ENCODE measurements around the gene FBN2.

Gene FBN2

DNA sequence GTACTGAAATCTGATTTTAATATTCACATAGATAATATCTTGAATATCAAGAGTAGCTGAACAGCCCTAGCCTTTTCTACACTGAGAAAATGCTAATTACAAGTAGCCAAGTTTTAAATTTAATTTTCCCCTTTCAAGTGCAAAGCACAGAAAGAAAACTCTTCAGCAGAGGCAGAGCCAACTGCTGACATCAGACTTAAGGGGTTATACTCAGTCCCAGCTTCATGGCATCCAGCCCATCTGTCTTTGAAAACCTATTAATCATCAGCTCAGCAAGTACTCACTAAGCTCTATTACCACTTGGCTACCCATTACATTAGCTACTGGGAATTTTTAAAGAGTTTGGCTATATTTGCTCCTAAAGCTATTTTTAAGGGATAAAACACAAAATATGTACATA lies 234.0 kb downstream of the FBN2 start:
- Histone ChIP-seq H3K36me3 (ENCODE audit: control insufficient read depth in 4 of 4, insufficient read depth in 4 of 4, low read length in 3 of 4) (no peaks in the 10 kb centered on the region), H3K27me3 (replicated peaks in 2 of 5; ENCODE audit: control insufficient read depth in 4 of 5, insufficient read depth in 5 of 5, low read length in 4 of 5) (no peaks in the 10 kb centered on the region), H3K4me1 (ENCODE audit: control extremely low read depth in 1 of 4, control insufficient read depth in 4 of 4, insufficient read depth in 4 of 4, low read length in 3 of 4) (no peaks in the 10 kb centered on the region), H3K9me3 (ENCODE audit: control extremely low read depth in 1 of 5, control insufficient read depth in 4 of 5, insufficient read depth in 2 of 5, low read depth in 1 of 5, low read length in 4 of 5) (no peaks in the 10 kb centered on the region), H3K27ac (ENCODE audit: insufficient read depth in 1 of 2, low read depth in 1 of 2, low read length in 2 of 2, poor library complexity in 1 of 2, severe bottlenecking in 2 of 2) (no peak overlapping the region), H3K4me3 (ENCODE audit: control insufficient read depth in 1 of 7, extremely low read depth in 1 of 7, insufficient read depth in 4 of 7, low read depth in 2 of 7, low read length in 6 of 7) (no peak overlapping the region)
- POLR2A ChIA-PET: no interaction called here
- CTCF ChIA-PET: no interaction called here
- no peak for DNase-seq

GRCh38 chr5:128303593-128303992 lies 234.5 kb downstream of the FBN2 start:
- H3K9me3 ChIP-seq (ENCODE audit: control extremely low read depth in 1 of 5, control insufficient read depth in 4 of 5, insufficient read depth in 2 of 5, low read depth in 1 of 5, low read length in 4 of 5): no peaks in the 10 kb centered on the region

GRCh38 chr5:128300181-128300580 lies 237.9 kb downstream of the FBN2 start:
- H3K4me3 ChIP-seq (ENCODE audit: control insufficient read depth in 1 of 7, extremely low read depth in 1 of 7, insufficient read depth in 4 of 7, low read depth in 2 of 7, low read length in 6 of 7): no peak overlapping the region
- no peaks in the 10 kb centered on the region for H3K36me3 ChIP-seq (ENCODE audit: control insufficient read depth in 4 of 4, insufficient read depth in 4 of 4, low read length in 3 of 4)
- no peaks in the 10 kb centered on the region for H3K4me1 ChIP-seq (ENCODE audit: control extremely low read depth in 1 of 4, control insufficient read depth in 4 of 4, insufficient read depth in 4 of 4, low read length in 3 of 4)
- H3K27ac ChIP-seq (ENCODE audit: insufficient read depth in 1 of 2, low read depth in 1 of 2, low read length in 2 of 2, poor library complexity in 1 of 2, severe bottlenecking in 2 of 2): no peak overlapping the region
- no peaks in the 10 kb centered on the region for H3K27me3 ChIP-seq (replicated peaks in 2 of 5; ENCODE audit: control insufficient read depth in 4 of 5, insufficient read depth in 5 of 5, low read length in 4 of 5)
- DNase-seq: no peak
- 84% methylated on average over 3 of the region's 4 CpGs for WGBS (ENCODE audit: insufficient coverage)
- no peaks in the 10 kb centered on the region for H3K9me3 ChIP-seq (ENCODE audit: control extremely low read depth in 1 of 5, control insufficient read depth in 4 of 5, insufficient read depth in 2 of 5, low read depth in 1 of 5, low read length in 4 of 5)
- POLR2A ChIA-PET: no interaction called here
- CTCF ChIA-PET: no interaction called here

More at GRCh38 chr5:128303593-128303992, 234.5 kb downstream of the FBN2 start:
- no peak overlapping the region for H3K27ac ChIP-seq (ENCODE audit: insufficient read depth in 1 of 2, low read depth in 1 of 2, low read length in 2 of 2, poor library complexity in 1 of 2, severe bottlenecking in 2 of 2)
- no peaks in the 10 kb centered on the region for H3K4me1 ChIP-seq (ENCODE audit: control extremely low read depth in 1 of 4, control insufficient read depth in 4 of 4, insufficient read depth in 4 of 4, low read length in 3 of 4)
- H3K27me3 ChIP-seq (replicated peaks in 2 of 5; ENCODE audit: control insufficient read depth in 4 of 5, insufficient read depth in 5 of 5, low read length in 4 of 5): no peaks in the 10 kb centered on the region
- H3K4me3 ChIP-seq (ENCODE audit: control insufficient read depth in 1 of 7, extremely low read depth in 1 of 7, insufficient read depth in 4 of 7, low read depth in 2 of 7, low read length in 6 of 7): no peak overlapping the region
- WGBS (ENCODE audit: insufficient coverage): no CpG with 5 or more reads among the region's 1 CpG
- POLR2A ChIA-PET: no interaction called here
- CTCF ChIA-PET: no interaction called here
- DNase-seq: no peak
- no peaks in the 10 kb centered on the region for H3K36me3 ChIP-seq (ENCODE audit: control insufficient read depth in 4 of 4, insufficient read depth in 4 of 4, low read length in 3 of 4)

DNA sequence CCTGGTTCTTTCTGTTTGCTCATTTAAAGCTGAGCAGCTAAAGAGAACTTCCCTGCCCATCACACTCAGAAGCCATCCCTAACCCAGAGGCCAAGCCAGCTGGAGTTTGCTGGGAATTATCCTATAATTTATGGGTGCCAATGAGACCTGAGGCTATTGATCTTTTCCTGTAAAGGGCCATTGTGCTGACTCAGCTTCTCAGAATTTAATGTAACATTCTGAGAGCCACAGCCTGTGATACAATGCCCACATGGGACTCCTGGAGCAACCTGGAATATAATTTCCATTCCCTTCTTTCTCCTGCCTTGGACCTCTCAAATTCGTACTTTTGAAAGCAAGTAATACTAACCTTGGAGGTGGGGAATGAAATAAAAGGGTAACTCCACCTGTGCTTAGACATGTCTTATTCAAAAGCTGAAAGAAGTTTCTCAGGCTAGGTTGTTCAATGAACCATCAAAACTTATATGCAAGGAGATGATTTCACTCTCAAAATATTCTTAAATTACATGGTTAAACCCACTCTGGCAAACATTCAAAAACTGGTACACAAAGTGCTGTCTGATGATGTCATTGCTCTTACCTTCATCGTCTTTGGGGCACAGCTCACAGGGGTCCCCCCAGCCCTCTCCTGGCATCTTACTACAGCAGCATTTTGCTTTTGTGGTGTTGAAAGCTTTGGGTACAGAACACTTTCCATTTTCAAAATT lies 247.7 kb downstream of the FBN2 start:
- ChIA-PET CTCF (no interaction called here), POLR2A (no interaction called here)
- Histone ChIP-seq H3K27ac (ENCODE audit: insufficient read depth in 1 of 2, low read depth in 1 of 2, low read length in 2 of 2, poor library complexity in 1 of 2, severe bottlenecking in 2 of 2) (no peak overlapping the region), H3K36me3 (ENCODE audit: control insufficient read depth in 4 of 4, insufficient read depth in 4 of 4, low read length in 3 of 4) (no peaks in the 10 kb centered on the region), H3K27me3 (replicated peaks in 2 of 5; ENCODE audit: control insufficient read depth in 4 of 5, insufficient read depth in 5 of 5, low read length in 4 of 5) (peaks cover 0 to 2% (median 0%) of the 10 kb centered on the region in 5 experiments), H3K9me3 (ENCODE audit: control extremely low read depth in 1 of 5, control insufficient read depth in 4 of 5, insufficient read depth in 2 of 5, low read depth in 1 of 5, low read length in 4 of 5) (no peaks in the 10 kb centered on the region), H3K4me3 (ENCODE audit: control insufficient read depth in 1 of 7, extremely low read depth in 1 of 7, insufficient read depth in 4 of 7, low read depth in 2 of 7, low read length in 6 of 7) (no peak overlapping the region), H3K4me1 (ENCODE audit: control extremely low read depth in 1 of 4, control insufficient read depth in 4 of 4, insufficient read depth in 4 of 4, low read length in 3 of 4) (no peaks in the 10 kb centered on the region)
- no peak for DNase-seq
- WGBS (ENCODE audit: insufficient coverage): 100% methylated on average over 1 of the region's 2 CpGs

DNA sequence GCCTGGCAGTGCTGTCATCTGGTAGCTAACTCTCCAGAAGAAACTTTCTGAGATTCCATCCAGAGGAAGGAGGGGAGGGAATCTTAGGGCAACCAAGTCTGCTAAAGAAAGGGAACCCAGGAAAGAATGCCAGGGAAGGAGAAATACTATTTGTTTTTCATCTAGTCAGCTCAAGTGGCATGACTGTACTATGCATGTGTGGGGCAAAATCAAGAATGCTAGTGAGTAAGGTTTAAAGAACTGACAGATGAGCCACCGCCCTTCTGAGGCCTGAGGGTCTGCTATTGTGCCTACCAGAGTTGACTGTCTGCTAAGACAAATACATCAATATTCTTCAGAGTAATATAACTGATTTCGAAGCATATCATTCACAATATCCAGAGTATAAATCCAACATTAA lies 250.3 kb downstream of the FBN2 start:
- no peaks in the 10 kb centered on the region for H3K9me3 ChIP-seq (ENCODE audit: control extremely low read depth in 1 of 5, control insufficient read depth in 4 of 5, insufficient read depth in 2 of 5, low read depth in 1 of 5, low read length in 4 of 5)
- peaks cover 0 to 2% (median 0%) of the 10 kb centered on the region in 5 experiments for H3K27me3 ChIP-seq (replicated peaks in 2 of 5; ENCODE audit: control insufficient read depth in 4 of 5, insufficient read depth in 5 of 5, low read length in 4 of 5)
- POLR2A ChIA-PET: no interaction called here
- no peaks in the 10 kb centered on the region for H3K4me1 ChIP-seq (ENCODE audit: control extremely low read depth in 1 of 4, control insufficient read depth in 4 of 4, insufficient read depth in 4 of 4, low read length in 3 of 4)
- H3K36me3 ChIP-seq (ENCODE audit: control insufficient read depth in 4 of 4, insufficient read depth in 4 of 4, low read length in 3 of 4): no peaks in the 10 kb centered on the region
- DNase-seq: no peak
- no peak overlapping the region for H3K27ac ChIP-seq (ENCODE audit: insufficient read depth in 1 of 2, low read depth in 1 of 2, low read length in 2 of 2, poor library complexity in 1 of 2, severe bottlenecking in 2 of 2)
- WGBS (ENCODE audit: insufficient coverage): 100% methylated on average over 1 of the region's 2 CpGs
- CTCF ChIA-PET: no interaction called here
- H3K4me3 ChIP-seq (ENCODE audit: control insufficient read depth in 1 of 7, extremely low read depth in 1 of 7, insufficient read depth in 4 of 7, low read depth in 2 of 7, low read length in 6 of 7): no peak overlapping the region

GRCh38 chr5:128284236-128284635 lies 253.8 kb downstream of the FBN2 start:
- no peak overlapping the region for H3K4me3 ChIP-seq (ENCODE audit: control insufficient read depth in 1 of 7, extremely low read depth in 1 of 7, insufficient read depth in 4 of 7, low read depth in 2 of 7, low read length in 6 of 7)
- WGBS (ENCODE audit: insufficient coverage): 100% methylated on average over 2 of the region's 2 CpGs
- H3K36me3 ChIP-seq (ENCODE audit: control insufficient read depth in 4 of 4, insufficient read depth in 4 of 4, low read length in 3 of 4): no peaks in the 10 kb centered on the region
- no peaks in the 10 kb centered on the region for H3K27me3 ChIP-seq (replicated peaks in 2 of 5; ENCODE audit: control insufficient read depth in 4 of 5, insufficient read depth in 5 of 5, low read length in 4 of 5)
- ChIA-PET POLR2A (no interaction called here), CTCF (no interaction called here)
- H3K9me3 ChIP-seq (ENCODE audit: control extremely low read depth in 1 of 5, control insufficient read depth in 4 of 5, insufficient read depth in 2 of 5, low read depth in 1 of 5, low read length in 4 of 5): no peaks in the 10 kb centered on the region
- H3K27ac ChIP-seq (ENCODE audit: insufficient read depth in 1 of 2, low read depth in 1 of 2, low read length in 2 of 2, poor library complexity in 1 of 2, severe bottlenecking in 2 of 2): no peak overlapping the region
- no peak for DNase-seq
- H3K4me1 ChIP-seq (ENCODE audit: control extremely low read depth in 1 of 4, control insufficient read depth in 4 of 4, insufficient read depth in 4 of 4, low read length in 3 of 4): no peaks in the 10 kb centered on the region

- CTCF ChIA-PET: no interaction called here
- no CpG with 5 or more reads among the region's 2 CpGs for WGBS (ENCODE audit: insufficient coverage)
- no peak for DNase-seq
- H3K4me1 ChIP-seq (ENCODE audit: control extremely low read depth in 1 of 4, control insufficient read depth in 4 of 4, insufficient read depth in 4 of 4, low read length in 3 of 4): no peaks in the 10 kb centered on the region
- no peaks in the 10 kb centered on the region for H3K27me3 ChIP-seq (replicated peaks in 2 of 5; ENCODE audit: control insufficient read depth in 4 of 5, insufficient read depth in 5 of 5, low read length in 4 of 5)
- H3K36me3 ChIP-seq (ENCODE audit: control insufficient read depth in 4 of 4, insufficient read depth in 4 of 4, low read length in 3 of 4): no peaks in the 10 kb centered on the region
- no peak overlapping the region for H3K4me3 ChIP-seq (ENCODE audit: control insufficient read depth in 1 of 7, extremely low read depth in 1 of 7, insufficient read depth in 4 of 7, low read depth in 2 of 7, low read length in 6 of 7)
- no peak overlapping the region for H3K27ac ChIP-seq (ENCODE audit: insufficient read depth in 1 of 2, low read depth in 1 of 2, low read length in 2 of 2, poor library complexity in 1 of 2, severe bottlenecking in 2 of 2)
- POLR2A ChIA-PET: no interaction called here
- H3K9me3 ChIP-seq (ENCODE audit: control extremely low read depth in 1 of 5, control insufficient read depth in 4 of 5, insufficient read depth in 2 of 5, low read depth in 1 of 5, low read length in 4 of 5): no peaks in the 10 kb centered on the region
These were observed 258.7 kb downstream of the FBN2 start for GRCh38 chr5:128279345-128279744.
